Subcutaneous adipose tissue (tissue), 4 donors: ENCODE data around the gene NWD2. TPM values are rescaled to one million over a fixed set of nuclear protein-coding genes. Genes with fewer than 3 reads are reported as not detected.

Experiments
- total RNA-seq, 4 donors: library from RNA; depleted of rRNA; stranded (reverse); fragments of >200 nt; gene quantifications; one replicate each; pipeline ENCODE4 v1.1.0, GENCODE V29; 2016
- TF ChIP-seq, protein P1 (sequence below): fragments of 450-650 bp; IDR thresholded peaks from one replicate; pipeline ENCODE4 v1.5.1; 2016; ENCODE audit warnings: low read depth, mild to moderate bottlenecking, control low read depth, antibody characterized with exemption, moderate library complexity

NWD2 gene
- total RNA-seq, 4 donors from 2014 or later, result 0.22 to 20.2 (median 2.0) TPM

DNA sequence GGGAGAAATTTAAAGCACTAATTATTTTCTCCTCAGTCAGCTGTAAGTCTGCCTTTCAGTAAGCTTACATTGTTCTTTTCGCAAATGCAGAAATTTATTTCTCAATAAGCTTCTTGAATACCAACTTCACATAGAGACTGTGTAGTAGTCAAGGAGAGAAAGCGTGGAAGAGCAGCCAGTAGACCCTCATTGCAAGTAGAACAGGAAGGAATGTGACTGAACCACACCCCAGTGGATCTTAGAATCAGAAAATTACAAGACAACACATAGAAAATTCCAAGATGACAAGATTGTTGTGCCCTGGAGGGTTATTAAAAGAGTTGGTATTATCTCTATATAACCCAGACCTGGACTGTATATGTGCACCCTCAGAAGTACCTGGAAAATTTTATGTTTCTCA, 224.7 kb downstream of the NWD2 start:
- TF ChIP-seq, protein P1, sequence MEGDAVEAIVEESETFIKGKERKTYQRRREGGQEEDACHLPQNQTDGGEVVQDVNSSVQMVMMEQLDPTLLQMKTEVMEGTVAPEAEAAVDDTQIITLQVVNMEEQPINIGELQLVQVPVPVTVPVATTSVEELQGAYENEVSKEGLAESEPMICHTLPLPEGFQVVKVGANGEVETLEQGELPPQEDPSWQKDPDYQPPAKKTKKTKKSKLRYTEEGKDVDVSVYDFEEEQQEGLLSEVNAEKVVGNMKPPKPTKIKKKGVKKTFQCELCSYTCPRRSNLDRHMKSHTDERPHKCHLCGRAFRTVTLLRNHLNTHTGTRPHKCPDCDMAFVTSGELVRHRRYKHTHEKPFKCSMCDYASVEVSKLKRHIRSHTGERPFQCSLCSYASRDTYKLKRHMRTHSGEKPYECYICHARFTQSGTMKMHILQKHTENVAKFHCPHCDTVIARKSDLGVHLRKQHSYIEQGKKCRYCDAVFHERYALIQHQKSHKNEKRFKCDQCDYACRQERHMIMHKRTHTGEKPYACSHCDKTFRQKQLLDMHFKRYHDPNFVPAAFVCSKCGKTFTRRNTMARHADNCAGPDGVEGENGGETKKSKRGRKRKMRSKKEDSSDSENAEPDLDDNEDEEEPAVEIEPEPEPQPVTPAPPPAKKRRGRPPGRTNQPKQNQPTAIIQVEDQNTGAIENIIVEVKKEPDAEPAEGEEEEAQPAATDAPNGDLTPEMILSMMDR, result no peak

DNA sequence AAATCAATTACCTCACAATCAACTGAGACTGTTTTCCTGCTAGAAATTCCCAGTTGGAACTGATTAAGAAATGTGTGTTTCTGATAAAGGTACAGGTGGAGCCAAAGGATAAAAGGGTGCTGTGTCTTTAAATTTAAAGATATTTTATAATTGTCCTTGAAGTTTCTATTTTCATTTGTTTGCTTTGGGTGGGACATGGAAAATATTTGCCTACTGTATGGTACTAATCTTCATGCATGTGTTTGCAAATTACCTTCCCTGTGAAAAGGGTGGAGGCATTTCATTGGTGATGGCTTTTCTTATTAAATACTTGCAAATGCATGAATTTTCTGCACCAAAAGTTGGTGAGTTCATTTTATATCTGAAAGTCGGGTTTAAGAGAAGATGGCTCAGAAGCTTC, 225.7 kb downstream of the NWD2 start:
- TF ChIP-seq, protein P1, result no peak

DNA sequence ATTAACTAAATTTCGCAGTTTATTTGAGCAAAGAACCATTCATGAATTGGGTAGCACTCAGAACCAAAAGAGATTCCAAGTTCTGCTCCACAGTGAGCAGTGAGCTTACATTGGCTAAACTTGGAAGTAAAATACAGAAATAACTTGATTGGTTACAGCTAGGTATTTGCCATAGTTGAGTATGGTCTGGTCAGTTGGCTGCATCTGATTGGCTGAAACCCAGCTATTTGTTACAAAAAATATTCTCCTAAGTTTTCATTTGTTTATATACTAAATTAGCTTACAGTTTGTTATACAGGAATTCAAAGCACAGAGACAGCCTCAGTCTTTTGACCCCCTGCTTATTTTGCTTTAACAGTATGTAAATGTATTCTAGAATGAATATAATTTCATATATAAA, 226.6 kb downstream of the NWD2 start:
- TF ChIP-seq, protein P1, result no peak

DNA sequence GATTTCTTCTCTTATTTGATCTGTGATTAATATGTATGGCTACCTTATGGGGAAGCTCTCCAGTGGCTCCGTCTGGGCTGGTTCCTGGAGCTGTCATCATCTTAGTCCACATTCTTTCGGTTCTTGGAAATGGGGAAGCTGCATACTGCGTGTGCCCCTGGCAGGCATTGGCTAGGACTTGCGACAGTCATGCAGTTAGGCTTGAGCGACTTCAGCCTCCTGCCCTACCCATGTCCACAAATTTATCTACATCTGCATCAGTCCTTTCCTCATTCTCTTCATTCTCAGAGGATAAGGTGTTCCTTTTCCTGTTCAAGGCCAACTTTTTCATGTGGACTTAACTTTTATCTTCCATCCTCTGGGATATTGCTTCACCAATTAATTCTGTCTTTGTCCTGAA, 227.4 kb downstream of the NWD2 start:
- TF ChIP-seq, protein P1, result no peak

DNA sequence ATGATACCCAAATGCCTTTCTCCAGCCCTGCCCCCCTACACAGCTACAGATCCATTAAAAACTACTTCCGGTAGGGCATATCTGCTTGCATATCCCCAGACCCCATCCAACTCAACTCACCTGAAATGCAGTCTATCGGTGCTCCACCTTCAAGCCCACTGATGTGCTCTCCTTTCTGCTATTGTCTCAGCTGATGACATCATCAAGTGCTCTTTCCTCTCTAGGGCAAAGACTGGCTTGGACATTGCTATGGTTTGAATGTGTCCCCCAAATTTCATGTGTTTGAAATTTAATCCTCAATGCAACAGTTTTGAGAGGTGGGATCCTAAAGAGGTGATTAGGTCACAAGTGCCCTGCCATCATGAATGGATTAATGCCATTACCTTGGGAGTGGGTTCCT, 229.3 kb downstream of the NWD2 start:
- TF ChIP-seq, protein P1, result no peak

DNA sequence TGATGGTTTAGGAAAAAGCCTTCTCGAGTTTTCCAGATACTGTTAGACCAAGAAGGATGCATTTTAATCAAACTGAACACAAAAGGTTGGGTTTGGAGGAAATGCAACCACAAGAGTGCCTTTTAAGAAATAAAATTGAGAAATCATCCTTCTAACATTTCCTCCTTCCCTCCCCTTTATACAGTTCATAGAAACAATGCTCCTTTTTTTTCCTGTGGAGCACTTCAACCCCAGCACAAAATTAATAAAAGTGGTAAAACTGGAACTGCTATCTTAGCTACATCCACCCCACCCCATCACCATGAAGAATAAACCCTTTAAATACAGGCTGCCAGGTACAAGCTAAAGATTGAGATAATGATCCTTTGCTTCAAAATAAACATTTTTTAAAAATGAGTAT, 230.5 kb downstream of the NWD2 start:
- TF ChIP-seq, protein P1, result no peak

DNA sequence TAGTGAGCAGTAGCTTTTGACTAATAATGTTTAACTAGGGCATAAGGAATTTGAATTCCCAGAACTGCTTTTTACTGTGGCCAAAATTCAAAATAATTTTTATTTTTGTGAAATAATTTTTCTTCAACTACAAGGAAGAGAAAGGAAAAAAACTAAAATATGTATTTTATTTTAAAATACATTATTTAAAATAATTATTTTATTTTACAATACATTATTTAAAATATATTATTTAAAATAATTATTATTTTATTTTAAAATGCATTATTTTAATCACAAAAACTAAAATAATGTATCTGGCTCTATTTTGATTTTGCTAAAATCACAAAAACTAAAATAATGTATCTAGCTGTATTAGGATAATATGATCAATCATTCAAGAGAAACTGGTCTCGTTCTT, 231.2 kb downstream of the NWD2 start:
- TF ChIP-seq, protein P1, result no peak
